ENCODE measurements around the gene SPN.
"Not testable (repeated sequence)": the region's sequence is repeated elsewhere in the genome, so short reads cannot be mapped to it uniquely, and the experiment has no call there.

The SPN gene

GRCh38 chr16:29662000-29662728 lies 883 bp upstream of the SPN start:
- no peak overlapping the region for H3K4me3 ChIP-seq (ENCODE audit: low read length)
- no peak for DNase-seq (ENCODE audit: low read depth)
- TF ChIP-seq CTCF (conservative IDR thresholded peaks at IDR 0.05; ENCODE audit: low read depth, low read length) = no peak

- no peak for DNase-seq (ENCODE audit: low read depth)
- no peak for TF ChIP-seq CTCF (conservative IDR thresholded peaks at IDR 0.05; ENCODE audit: low read depth, low read length)
- no peak overlapping the region for H3K4me3 ChIP-seq (ENCODE audit: low read length)
Observed at GRCh38 chr16:29662729-29663015, 375 bp upstream of the SPN start.

GRCh38 chr16:29663807-29664090 lies 702 bp downstream of the SPN start:
- no peak overlapping the region for H3K4me3 ChIP-seq (ENCODE audit: low read length)
- DNase-seq (ENCODE audit: low read depth) = no peak
- TF ChIP-seq CTCF (conservative IDR thresholded peaks at IDR 0.05; ENCODE audit: low read depth, low read length) = no peak

GRCh38 chr16:29664091-29664921 lies 1.3 kb downstream of the SPN start:
- no peak for TF ChIP-seq CTCF (conservative IDR thresholded peaks at IDR 0.05; ENCODE audit: low read depth, low read length)
- no peak for DNase-seq (ENCODE audit: low read depth)
- no peak overlapping the region for H3K4me3 ChIP-seq (ENCODE audit: low read length)

GRCh38 chr16:29665294-29666077 lies 2.4 kb downstream of the SPN start:
- H3K4me3 ChIP-seq (ENCODE audit: low read length) = no peak overlapping the region
- TF ChIP-seq CTCF (conservative IDR thresholded peaks at IDR 0.05; ENCODE audit: low read depth, low read length) = no peak
- no peak for DNase-seq (ENCODE audit: low read depth)

DNA sequence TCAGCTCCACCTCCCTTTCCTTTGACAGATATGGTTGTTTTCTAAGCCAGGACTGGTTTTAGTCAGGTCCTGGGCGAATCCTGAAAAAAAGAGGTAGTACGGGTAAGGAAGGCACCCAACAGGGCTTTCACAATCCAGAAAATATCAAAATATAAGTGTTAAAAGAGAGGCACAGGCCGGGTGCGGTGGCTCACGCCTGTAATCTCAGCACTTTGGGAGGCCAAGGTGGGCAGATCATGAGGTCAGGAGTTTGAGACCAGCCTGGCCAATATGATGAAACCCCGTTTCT lies 4.2 kb downstream of the SPN start:
- H3K4me3 ChIP-seq (ENCODE audit: low read length) = not testable (repeated sequence)

DNA sequence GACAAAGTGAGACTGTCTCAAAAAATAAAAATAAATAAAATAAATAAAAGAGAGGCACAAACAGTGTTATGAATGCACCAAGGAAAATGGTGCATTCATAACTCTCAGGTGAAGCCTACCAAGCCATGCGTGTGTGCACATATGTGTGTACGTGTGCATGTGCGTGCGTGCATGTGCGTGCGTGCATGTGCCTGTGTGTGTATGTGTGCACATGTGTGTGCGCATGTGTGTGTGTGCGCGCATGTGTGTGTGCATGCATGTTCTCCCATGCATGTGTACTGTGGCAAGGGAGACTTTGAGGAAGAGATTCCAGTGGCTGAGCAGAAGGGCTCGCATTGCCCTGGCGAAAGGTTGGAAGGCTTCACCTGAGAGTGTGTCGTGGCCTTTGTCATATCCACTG lies 4.7 kb downstream of the SPN start:
- TF ChIP-seq CTCF (conservative IDR thresholded peaks at IDR 0.05; ENCODE audit: low read depth, low read length) = no peak
- H3K4me3 ChIP-seq (ENCODE audit: low read length) = no peak overlapping the region
- no peak for DNase-seq (ENCODE audit: low read depth)

More for the DNA sequence above, 4.2 kb downstream of the SPN start:
- not testable (repeated sequence) for DNase-seq (ENCODE audit: low read depth)

Measured in retinal pigment epithelial cell (primary cell).